Fibroblast of mammary gland (primary cell): Measurements from ENCODE around the gene SUGCT.
A peak's percentile ranks its signal among the peaks of the same experiment; 100 is the strongest.

ENCODE experiments used
- DNase-seq: peaks from one replicate; pipeline ENCODE4 v3.0.0-alpha.2; 2010; ENCODE audit warnings: low read depth
- H3K4me3 ChIP-seq: 2 replicates; pipeline ENCODE4 v1.5.1; 2011; ENCODE audit warnings: low read depth, mild to moderate bottlenecking, low read length, moderate library complexity; ENCODE audit not compliant: control insufficient read depth
- CTCF ChIP-seq: conservative IDR thresholded peaks from 2 replicates; pipeline ENCODE4 v1.5.1; 2011; ENCODE audit warnings: low read depth, low read length, inconsistent platforms; ENCODE audit not compliant: control insufficient read depth, insufficient read depth

The SUGCT gene

GRCh38 chr7:40889099-40889498 lies 754.3 kb downstream of the SUGCT start:
- DNase-seq: no peak
- no peak for TF ChIP-seq CTCF
- H3K4me3 ChIP-seq: no peak overlapping the region

GRCh38 chr7:40889539-40889938 lies 754.7 kb downstream of the SUGCT start:
- no peak overlapping the region for H3K4me3 ChIP-seq
- no peak for TF ChIP-seq CTCF

GRCh38 chr7:40890088-40890692 lies 755.4 kb downstream of the SUGCT start:
- no peak for TF ChIP-seq CTCF
- no peak for DNase-seq
- no peak overlapping the region for H3K4me3 ChIP-seq

More at GRCh38 chr7:40889539-40889938, 754.7 kb downstream of the SUGCT start:
- no peak for DNase-seq

GRCh38 chr7:40891232-40891631 lies 756.4 kb downstream of the SUGCT start:
- TF ChIP-seq CTCF: no peak
- no peak overlapping the region for H3K4me3 ChIP-seq
- DNase-seq: no peak

GRCh38 chr7:40899151-40899550 lies 764.3 kb downstream of the SUGCT start:
- TF ChIP-seq CTCF: no peak
- no peak overlapping the region for H3K4me3 ChIP-seq
- DNase-seq: no peak

- TF ChIP-seq CTCF: no peak
- H3K4me3 ChIP-seq: no peak overlapping the region
- DNase-seq: peak; percentile 21
Measured at GRCh38 chr7:40899636-40900507, 765.1 kb downstream of the SUGCT start.
